ENCODE results near the gene PDE5A.
A peak's percentile ranks its signal among the peaks of the same experiment; 100 is the strongest.

The PDE5A gene

GRCh38 chr4:119593698-119594097 lies 34.9 kb downstream of the PDE5A start:
- no peak for TF ChIP-seq CTCF (conservative IDR thresholded peaks at IDR 0.05; ENCODE audit: control insufficient read depth, insufficient read depth, low read depth, low read length)
- DNase-seq (ENCODE audit: low read depth) = no peak
- H3K4me3 ChIP-seq (ENCODE audit: control insufficient read depth, low read depth, low read length) = no peak overlapping the region

GRCh38 chr4:119592830-119593229 lies 35.8 kb downstream of the PDE5A start:
- DNase-seq (ENCODE audit: low read depth) = no peak
- H3K4me3 ChIP-seq (ENCODE audit: control insufficient read depth, low read depth, low read length) = no peak overlapping the region
- TF ChIP-seq CTCF (conservative IDR thresholded peaks at IDR 0.05; ENCODE audit: control insufficient read depth, insufficient read depth, low read depth, low read length) = no peak

GRCh38 chr4:119589165-119589564 lies 39.4 kb downstream of the PDE5A start:
- DNase-seq (ENCODE audit: low read depth) = peak; percentile 19
- TF ChIP-seq CTCF (conservative IDR thresholded peaks at IDR 0.05; ENCODE audit: control insufficient read depth, insufficient read depth, low read depth, low read length) = no peak

GRCh38 chr4:119587796-119588195 lies 40.8 kb downstream of the PDE5A start:
- H3K4me3 ChIP-seq (ENCODE audit: control insufficient read depth, low read depth, low read length) = no peak overlapping the region
- TF ChIP-seq CTCF (conservative IDR thresholded peaks at IDR 0.05; ENCODE audit: control insufficient read depth, insufficient read depth, low read depth, low read length) = no peak
- DNase-seq (ENCODE audit: low read depth) = no peak

More at GRCh38 chr4:119589165-119589564, 39.4 kb downstream of the PDE5A start:
- H3K4me3 ChIP-seq (ENCODE audit: control insufficient read depth, low read depth, low read length) = no peak overlapping the region

GRCh38 chr4:119585771-119586170 lies 42.8 kb downstream of the PDE5A start:
- DNase-seq (ENCODE audit: low read depth) = peak; percentile 45
- TF ChIP-seq CTCF (conservative IDR thresholded peaks at IDR 0.05; ENCODE audit: control insufficient read depth, insufficient read depth, low read depth, low read length) = no peak

GRCh38 chr4:119581190-119581873 lies 47.3 kb downstream of the PDE5A start:
- no peak overlapping the region for H3K4me3 ChIP-seq (ENCODE audit: control insufficient read depth, low read depth, low read length)
- no peak for DNase-seq (ENCODE audit: low read depth)
- TF ChIP-seq CTCF (conservative IDR thresholded peaks at IDR 0.05; ENCODE audit: control insufficient read depth, insufficient read depth, low read depth, low read length) = no peak

More at GRCh38 chr4:119585771-119586170, 42.8 kb downstream of the PDE5A start:
- H3K4me3 ChIP-seq (ENCODE audit: control insufficient read depth, low read depth, low read length) = no peak overlapping the region
